K562 (cell line): Measurements from ENCODE around the gene RABGAP1. TPM values are rescaled to one million over a fixed set of nuclear protein-coding genes. Genes with fewer than 3 reads are reported as not detected.

Experiments used
- AFF4 ChIP-seq: sonication (generic); formaldehyde crosslinking; IDR thresholded peaks from 2 replicates; pipeline ENCODE4 v1.8.0; 2023; ENCODE audit warnings: mild to moderate bottlenecking, missing genetic modification reagents
- ARID4B ChIP-seq: sonication (generic); formaldehyde crosslinking; IDR thresholded peaks from 2 replicates; pipeline ENCODE4 v1.8.0; 2022; ENCODE audit warnings: mild to moderate bottlenecking, missing genetic modification reagents
- GABPB2 ChIP-seq: fragments of 250-450 bp; sonication (Bioruptor Pico); conservative IDR thresholded peaks from 2 replicates; pipeline ENCODE4 v1.5.1; 2021; ENCODE audit warnings: mild to moderate bottlenecking
- HINFP ChIP-seq: fragments of 450-650 bp; conservative IDR thresholded peaks from 2 replicates; pipeline ENCODE4 v1.6.1; 2016; ENCODE audit warnings: missing genetic modification characterization, low read depth, mild to moderate bottlenecking, control low read depth, missing compliant biosample characterization
- RAD51 ChIP-seq: fragments of 450-650 bp; IDR thresholded peaks from 2 replicates; pipeline ENCODE4 v1.7.1; 2016; ENCODE audit warnings: low read depth, mild to moderate bottlenecking, borderline replicate concordance
- RBFOX2 ChIP-seq: fragments of 200-400 bp; formaldehyde crosslinking; IDR thresholded peaks from 2 replicates; pipeline ENCODE4 v1.6.1; 2017; ENCODE audit warnings: low read depth, mild to moderate bottlenecking, low read length, moderate library complexity
- RCOR1 ChIP-seq, 2 experiments: IDR thresholded peaks; 2 replicates each; pipeline ENCODE4 v1.6.1; 2012; ENCODE audit warnings: low read depth in 2 of 2, low read length in 2 of 2, borderline replicate concordance in 1 of 2, improper control_type of control experiment in 1 of 2
- TFAP4 ChIP-seq: sonication (generic); formaldehyde crosslinking; IDR thresholded peaks from 2 replicates; pipeline ENCODE4 v1.8.0; 2022; ENCODE audit warnings: missing genetic modification reagents, mild to moderate bottlenecking, moderate library complexity, borderline replicate concordance
- THAP12 ChIP-seq: fragments of 250-450 bp; sonication (Bioruptor Pico); IDR thresholded peaks from 2 replicates; pipeline ENCODE4 v1.9.0; 2021; ENCODE audit warnings: mild to moderate bottlenecking, inconsistent platforms
- XRCC3 ChIP-seq: fragments of 450-650 bp; IDR thresholded peaks from 2 replicates; pipeline ENCODE4 v1.6.1; 2017; ENCODE audit warnings: mild to moderate bottlenecking, moderate library complexity
- ZNF354B ChIP-seq: fragments of 250-450 bp; sonication (Bioruptor Pico); IDR thresholded peaks from 2 replicates; pipeline ENCODE4 v1.4.0; 2020
- polyA plus RNA-seq, 8 experiments: library from polyadenylated mRNA; depleted of rRNA in 4 of 8; stranded (reverse) in 5 of 8; unstranded in 3 of 8; fragments of >200 nt; fragmentation: Nextera tagmentation in 2 of 8; fragmentation: Illumina TruSeq in 1 of 8; extraction: Ambion mirVana in 2 of 8; extraction: Trizol in 1 of 8; gene quantifications; 2 replicates each; pipeline versions ENCODE4 v1.2.1 to v1.2.3, GENCODE V29; 2011 to 2014; ENCODE audit warnings: inconsistent platforms in 1 of 8, missing spikeins in 1 of 8
- total RNA-seq, 7 experiments: library from RNA; depleted of rRNA in 6 of 7; stranded (reverse); fragments of >200 nt in 6 of 7; fragmentation: Illumina TruSeq in 2 of 7; extraction: Trizol in 2 of 7; gene quantifications; 2 replicates each; pipeline versions ENCODE4 v1.2.1 to v1.2.3, GENCODE V29; 2011 to 2021; ENCODE audit warnings: low replicate concordance in 1 of 7

RABGAP1 gene
- total and polyA plus RNA-seq, 9 of the 15 experiments (the other 6 are each of a cell fraction or from before 2014, with no cell fraction given): 1.5 to 22.7 (median 13.1) TPM

GRCh38 chr9:122931226-122932121 is 9.3 kb upstream of the RABGAP1 start, which contains the start of gene ZBTB26 (continued):
- TF ChIP-seq AFF4 (CRISPR knock-in tag) (0 out of 2 replicates have a peak, but pooled peaks have one; percentile 32), THAP12 (CRISPR knock-in tag) (peak; percentile 54; the same call in 1 of the 2 replicates), GABPB2 (no peak), RCOR1 (IDR thresholded peaks at IDR 0.05; ENCODE audit: borderline replicate concordance in 1 of 2, low read depth in 2 of 2, low read length in 2 of 2) (peak in 1 of 2 experiments; percentile 49; a peak in 1 of 4 replicates), RBFOX2 (peak; percentile 84), HINFP (peak; percentile 78), RAD51 (peak; percentile 59; the same call in 1 of the 2 replicates), TFAP4 (CRISPR knock-in tag) (peak; percentile 41; the same call in 1 of the 2 replicates), XRCC3 (no peak), ARID4B (CRISPR knock-in tag) (peak; percentile 85), ZNF354B (CRISPR knock-in tag) (no peak)
